ENCODE data around the gene LTBP2.

The LTBP2 gene

GRCh38 chr14:74522740-74523139, 89.3 kb downstream of the LTBP2 start:
- DNase-seq: no peak

- DNase-seq: no peak
Measured at GRCh38 chr14:74521756-74522155, 90.3 kb downstream of the LTBP2 start.

GRCh38 chr14:74519316-74520074, 92.5 kb downstream of the LTBP2 start:
- no peak for DNase-seq

- no peak for DNase-seq
Measured at GRCh38 chr14:74518221-74518620, 93.8 kb downstream of the LTBP2 start.

GRCh38 chr14:74517731-74518130, 94.3 kb downstream of the LTBP2 start:
- DNase-seq: no peak

GRCh38 chr14:74516451-74517160, 95.4 kb downstream of the LTBP2 start:
- DNase-seq: no peak

GRCh38 chr14:74515891-74516412, 96.1 kb downstream of the LTBP2 start:
- DNase-seq: no peak

GRCh38 chr14:74514471-74514941, 97.5 kb downstream of the LTBP2 start:
- no peak for DNase-seq

GRCh38 chr14:74511966-74512830, 99.8 kb downstream of the LTBP2 start:
- DNase-seq: no peak

- no peak for DNase-seq
Measured at GRCh38 chr14:74510959-74511409, 101.1 kb downstream of the LTBP2 start.

GRCh38 chr14:74510223-74510931, 101.7 kb downstream of the LTBP2 start:
- no peak for DNase-seq

GRCh38 chr14:74509587-74510222, 102.3 kb downstream of the LTBP2 start:
- DNase-seq: no peak

- no peak for DNase-seq
Measured at GRCh38 chr14:74508844-74509428, 103.1 kb downstream of the LTBP2 start.

GRCh38 chr14:74508292-74508731, 103.7 kb downstream of the LTBP2 start:
- no peak for DNase-seq

- no peak for DNase-seq
Measured at GRCh38 chr14:74507840-74508239, 104.2 kb downstream of the LTBP2 start.

- no peak for DNase-seq
Measured at GRCh38 chr14:74507085-74507484, 105.0 kb downstream of the LTBP2 start.

- no peak for DNase-seq
Measured at GRCh38 chr14:74506411-74506851, 105.6 kb downstream of the LTBP2 start.

- no peak for DNase-seq
Measured at GRCh38 chr14:74505831-74506230, 106.2 kb downstream of the LTBP2 start.

GRCh38 chr14:74504874-74505720, 106.9 kb downstream of the LTBP2 start:
- no peak for DNase-seq

GRCh38 chr14:74504412-74504811, 107.6 kb downstream of the LTBP2 start:
- no peak for DNase-seq

Data from NCI-H446 (cell line).